ENCODE results near the gene ZBTB45.
A peak's percentile ranks its signal among the peaks of the same experiment; 100 is the strongest.
"Not testable (repeated sequence)": the region's sequence is repeated elsewhere in the genome, so short reads cannot be mapped to it uniquely, and the experiment has no call there.

Gene ZBTB45

DNA sequence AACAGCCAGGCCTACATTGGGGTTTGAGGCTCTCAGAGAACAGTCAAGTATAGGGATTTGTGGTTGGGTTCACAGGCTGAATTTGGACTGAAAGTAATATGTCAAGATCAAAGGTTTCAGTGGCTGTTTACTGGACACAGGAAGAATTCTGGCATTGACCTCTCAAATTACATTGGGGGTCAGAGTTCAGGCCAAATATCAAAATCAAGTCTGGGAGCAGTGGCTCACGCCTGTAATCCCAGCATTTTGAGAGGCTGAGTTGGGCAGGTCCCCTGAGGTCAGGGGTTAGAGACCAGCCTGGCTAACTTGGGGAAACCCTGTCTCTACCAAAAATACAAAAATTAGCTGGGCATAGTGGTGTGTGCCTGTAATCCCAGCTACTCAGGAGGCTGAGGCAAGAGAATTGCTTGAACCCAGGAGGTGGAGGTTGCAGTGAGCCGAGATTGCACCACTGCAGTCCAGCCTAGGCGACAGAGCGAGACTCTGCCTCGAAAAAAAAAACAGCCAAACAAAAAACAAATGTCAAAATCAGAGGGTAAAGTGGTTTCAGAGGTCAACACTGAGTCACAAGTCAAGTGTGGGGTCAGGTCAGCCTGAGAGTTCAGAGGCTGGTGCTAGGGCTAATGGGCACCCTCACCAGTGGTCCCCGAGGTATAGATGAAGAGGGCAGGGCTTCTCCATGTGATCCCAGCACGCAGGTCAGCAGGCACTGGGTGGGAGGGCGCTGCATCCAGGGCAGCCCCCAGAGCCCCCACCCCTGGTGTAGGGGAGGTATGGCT lies 9.3 kb downstream of the ZBTB45 start:
- no peak for DNase-seq

DNA sequence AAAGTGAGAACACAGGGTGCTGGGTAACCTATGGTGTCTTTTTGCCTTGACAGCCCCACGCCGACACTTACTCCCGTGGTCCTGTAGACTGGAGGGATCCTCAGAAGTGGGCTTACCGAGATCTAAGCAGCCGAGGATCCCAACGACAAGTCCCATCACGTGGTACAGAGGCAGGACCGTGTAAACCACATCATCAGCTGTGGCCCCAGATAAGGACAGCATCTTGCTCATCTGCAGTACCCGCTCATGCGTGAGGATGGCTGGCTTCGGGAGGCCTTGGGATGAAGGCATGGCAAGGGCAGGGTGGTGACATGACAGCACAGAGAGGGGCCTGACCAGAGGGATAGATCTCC lies 9.9 kb downstream of the ZBTB45 start:
- DNase-seq: no peak

DNA sequence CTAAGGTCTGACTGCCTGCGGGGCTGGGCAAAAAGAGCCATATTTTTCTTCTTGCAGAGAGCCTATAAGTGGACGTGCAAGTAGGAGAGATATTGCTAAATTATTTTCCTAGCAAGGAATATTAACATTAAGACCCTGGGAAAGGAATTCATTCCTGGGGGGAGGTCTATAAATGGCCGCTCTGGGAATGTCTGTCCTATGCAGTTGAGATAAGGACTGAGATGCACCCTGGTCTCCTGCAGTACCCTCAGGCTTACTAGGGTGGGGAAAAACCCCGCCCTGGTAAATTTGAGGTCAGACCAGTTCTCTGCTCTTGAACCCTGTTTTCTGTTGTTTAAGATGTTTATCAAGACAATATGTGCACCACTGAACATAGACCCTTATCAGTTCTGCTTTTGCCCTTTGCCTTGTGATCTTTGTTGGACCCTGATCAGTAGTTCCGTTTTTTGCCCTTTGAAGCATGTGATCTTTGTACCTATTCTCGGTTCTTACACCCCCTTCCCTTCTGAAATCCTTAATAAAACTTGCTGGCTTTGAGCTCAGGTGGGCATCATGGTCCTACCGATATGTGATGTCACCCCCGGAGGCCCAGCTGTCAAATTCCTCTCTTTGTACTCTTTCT lies 11.9 kb downstream of the ZBTB45 start:
- not testable (repeated sequence) for DNase-seq

DNA sequence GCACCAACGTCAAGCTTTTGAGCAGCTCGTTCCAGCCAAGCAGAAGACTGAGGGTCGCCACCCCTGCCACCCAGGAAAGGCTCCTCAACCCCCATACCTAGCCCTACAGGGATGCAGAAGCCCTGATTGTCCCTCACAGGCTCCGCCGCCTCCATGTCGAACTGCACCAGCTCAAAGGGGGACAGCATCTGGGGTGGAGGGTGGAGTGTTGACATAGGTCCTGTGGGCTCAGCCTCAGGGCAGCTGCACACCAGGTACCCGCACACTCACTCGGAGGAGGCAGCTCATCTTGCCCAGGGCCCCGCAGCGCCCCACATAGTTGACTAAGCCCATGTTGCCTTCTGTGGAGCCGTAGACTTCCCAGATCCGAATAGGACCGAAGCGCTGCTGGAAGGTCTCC lies 19.4 kb downstream of the ZBTB45 start:
- DNase-seq: no peak

DNA sequence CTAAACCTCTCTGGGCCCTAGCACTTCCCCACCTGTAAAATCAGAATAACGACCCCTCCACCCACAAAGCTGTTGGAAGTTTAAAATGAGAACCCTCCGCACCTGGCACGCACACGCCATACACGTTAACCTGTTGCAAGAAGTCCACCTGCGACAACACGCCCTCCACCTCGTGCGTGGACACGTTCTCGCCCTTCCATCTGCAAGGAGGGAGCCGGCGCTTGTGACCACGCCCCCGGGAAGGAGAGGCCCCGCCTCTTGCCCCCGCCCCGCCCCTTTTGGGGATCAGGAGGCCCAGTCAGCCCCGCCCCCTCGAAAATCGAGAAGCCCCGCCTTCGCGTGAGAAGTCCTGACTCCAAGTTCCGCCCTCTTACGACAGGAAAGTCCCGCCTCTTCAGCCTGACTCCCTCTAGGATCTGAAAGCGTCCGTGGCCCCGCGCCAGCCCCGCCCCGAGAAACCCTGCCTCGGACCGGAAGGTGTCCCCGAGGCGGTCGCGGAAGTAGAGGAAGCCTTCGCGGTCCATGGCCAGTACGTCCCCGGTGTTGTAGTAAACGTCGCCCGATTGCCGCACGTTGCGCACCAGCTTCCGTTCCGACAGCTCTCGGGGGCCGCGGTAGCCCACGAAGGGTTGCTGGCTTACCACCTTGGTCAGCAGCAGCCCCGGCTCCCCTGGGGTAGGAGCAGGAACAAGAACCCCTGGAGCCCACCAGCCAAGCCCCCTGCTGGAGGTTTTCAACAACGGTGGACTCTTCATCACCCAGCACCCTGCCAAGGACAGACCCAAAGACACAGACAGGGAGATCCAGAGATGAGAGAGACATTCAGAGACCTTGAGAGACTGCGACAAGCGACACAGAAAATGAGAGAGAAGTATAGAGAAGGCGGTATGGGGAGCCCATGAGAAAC lies 20.3 kb downstream of the ZBTB45 start:
- DNase-seq: peak; percentile 100

DNA sequence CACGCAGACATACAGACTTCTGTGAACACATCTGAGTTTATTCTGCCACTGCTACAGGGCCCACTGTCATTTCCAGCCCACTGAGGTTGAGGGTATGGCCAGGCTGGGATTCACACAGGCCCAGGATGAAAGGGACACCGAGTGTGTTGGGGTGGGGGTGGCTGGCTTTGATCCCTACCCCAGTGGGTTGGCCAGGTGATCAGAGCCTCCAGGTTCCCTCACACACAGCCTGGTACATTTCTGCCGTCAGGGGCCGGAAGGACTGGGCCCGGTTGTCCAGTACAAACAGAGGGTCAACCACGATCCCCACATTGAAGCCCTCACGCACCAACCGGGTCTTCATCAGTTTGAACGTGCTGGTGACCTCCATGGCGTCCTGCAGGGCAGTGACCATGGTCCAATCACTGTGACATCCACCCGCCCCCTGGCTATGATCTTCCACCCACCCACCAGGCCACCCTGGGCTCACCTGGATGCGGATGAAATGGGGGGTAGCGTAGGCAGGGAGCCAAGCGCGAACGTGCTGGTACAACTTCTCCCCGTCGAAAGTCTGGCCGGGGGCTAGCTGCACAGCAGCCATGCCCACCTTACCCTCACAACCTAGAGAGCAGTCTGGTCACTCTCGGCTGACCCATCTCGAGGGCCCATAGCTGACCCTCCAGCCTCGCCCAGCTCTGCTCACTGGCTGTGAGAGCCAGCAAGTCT lies 21.1 kb downstream of the ZBTB45 start:
- no peak for DNase-seq

GRCh38 chr19:58497634-58498170 lies 21.9 kb downstream of the ZBTB45 start:
- no peak for DNase-seq

DNA sequence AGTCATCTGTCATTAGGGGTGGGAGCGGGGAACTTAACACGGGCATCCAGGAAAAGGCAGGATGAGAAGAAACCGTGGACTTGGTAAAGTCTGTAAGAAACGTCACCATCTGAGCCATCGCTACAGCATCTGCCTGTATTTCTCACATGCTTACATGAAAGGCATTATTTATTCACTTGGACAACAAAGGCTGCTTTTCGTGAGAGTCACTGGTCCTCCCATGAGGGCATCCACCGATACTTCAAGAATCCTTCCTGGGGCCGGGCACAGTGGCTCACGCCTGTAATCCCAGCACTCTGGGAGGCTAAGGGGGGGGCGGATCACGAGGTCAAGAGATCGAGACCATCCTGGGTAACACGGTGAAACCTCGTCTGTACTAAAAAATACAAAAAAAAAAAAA lies 27.3 kb downstream of the ZBTB45 start:
- DNase-seq: no peak

GRCh38 chr19:58491393-58491792 lies 28.2 kb downstream of the ZBTB45 start:
- DNase-seq: no peak

GRCh38 chr19:58484349-58484748 lies 35.3 kb downstream of the ZBTB45 start:
- DNase-seq: peak; percentile 11

GRCh38 chr19:58483776-58484175 lies 35.8 kb downstream of the ZBTB45 start:
- DNase-seq: peak; percentile 30

DNA sequence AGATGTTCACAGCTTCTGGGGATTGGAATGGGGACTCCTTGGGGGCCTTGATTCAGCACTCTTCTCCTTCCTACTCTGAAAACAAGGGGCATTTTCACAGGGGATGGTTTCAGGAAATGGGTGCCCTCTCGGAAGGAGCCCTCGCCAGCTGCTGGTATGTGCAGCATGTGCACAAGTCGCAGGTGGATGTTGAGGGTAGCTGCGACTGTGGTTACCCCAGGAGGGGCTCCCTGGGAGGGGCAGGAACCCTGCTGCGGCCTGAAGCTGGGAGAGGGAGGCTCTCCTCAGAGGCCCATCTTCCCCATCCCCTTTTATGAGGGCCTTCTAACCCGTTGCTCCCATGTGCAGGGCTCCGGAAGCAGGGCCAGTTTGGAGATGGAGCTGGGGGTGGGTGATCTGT lies 37.2 kb downstream of the ZBTB45 start:
- DNase-seq: no peak

GRCh38 chr19:58480831-58481230 lies 38.8 kb downstream of the ZBTB45 start:
- DNase-seq: no peak

DNA sequence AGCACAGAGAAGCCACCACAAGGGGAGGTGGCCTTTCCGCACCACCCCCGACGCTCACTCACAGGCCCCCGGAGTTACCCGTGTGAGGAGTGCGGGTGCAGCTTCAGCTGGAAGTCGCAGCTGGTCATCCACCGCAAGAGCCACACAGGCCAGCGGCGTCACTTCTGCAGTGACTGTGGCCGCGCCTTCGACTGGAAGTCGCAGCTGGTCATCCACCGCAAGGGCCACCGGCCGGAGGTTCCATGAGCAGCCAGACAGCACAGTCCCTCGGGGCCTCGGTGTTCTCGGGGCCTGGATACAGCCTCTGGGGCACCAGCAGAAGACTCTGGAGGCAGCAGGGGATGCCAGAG lies 39.2 kb downstream of the ZBTB45 start:
- DNase-seq: no peak

DNA sequence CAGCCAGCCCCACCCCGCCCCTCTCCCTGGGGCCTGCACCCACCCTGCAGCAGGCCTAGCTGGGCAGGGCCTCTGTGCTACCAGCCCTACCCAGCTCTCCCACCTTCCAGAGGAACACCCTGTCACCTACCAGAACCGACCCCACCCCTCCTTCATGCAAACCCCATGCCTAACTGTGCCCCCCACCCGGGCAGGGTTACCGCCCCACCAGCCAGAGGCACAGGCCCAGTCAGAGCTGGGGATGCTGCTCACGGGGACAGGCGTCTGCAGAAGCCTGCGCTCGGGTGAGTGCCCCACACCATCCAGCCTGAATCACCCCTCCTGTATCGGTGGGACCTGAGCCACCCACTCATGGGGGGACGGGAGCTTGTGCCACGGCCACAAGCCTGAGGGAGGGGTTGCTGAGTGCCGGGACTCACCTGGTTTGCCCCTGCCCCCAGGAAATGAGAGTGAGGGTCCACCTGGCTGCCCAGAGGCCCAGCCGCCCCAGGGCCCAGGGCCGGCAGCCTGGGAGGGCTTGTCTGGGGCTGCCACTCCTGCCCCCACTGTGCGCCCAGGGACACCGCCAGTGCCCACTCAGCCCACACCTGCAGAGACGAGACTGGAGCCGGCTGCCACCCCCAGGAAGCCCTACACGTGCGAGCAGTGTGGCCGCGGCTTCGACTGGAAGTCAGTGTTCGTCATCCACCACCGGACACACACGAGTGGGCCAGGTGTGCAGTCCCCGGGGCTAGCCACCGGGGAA lies 39.7 kb downstream of the ZBTB45 start:
- no peak for DNase-seq

GRCh38 chr19:58479303-58479702 lies 40.3 kb downstream of the ZBTB45 start:
- peak; percentile 12 for DNase-seq

GRCh38 chr19:58477871-58478270 lies 41.7 kb downstream of the ZBTB45 start:
- DNase-seq: no peak

DNA sequence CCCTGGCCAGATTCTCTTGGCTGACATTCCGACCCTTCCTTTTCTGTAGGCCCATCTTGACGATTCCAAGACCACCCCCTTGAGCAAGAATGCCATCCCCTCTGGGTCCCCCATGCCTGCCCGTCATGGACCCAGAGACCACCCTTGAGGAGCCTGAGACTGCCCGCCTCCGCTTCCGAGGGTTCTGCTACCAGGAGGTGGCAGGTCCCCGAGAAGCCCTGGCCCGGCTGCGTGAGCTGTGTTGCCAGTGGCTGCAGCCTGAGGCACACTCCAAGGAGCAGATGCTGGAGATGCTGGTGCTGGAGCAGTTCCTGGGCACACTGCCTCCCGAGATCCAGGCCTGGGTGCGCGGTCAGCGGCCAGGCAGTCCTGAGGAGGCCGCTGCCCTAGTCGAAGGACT lies 42.5 kb downstream of the ZBTB45 start:
- DNase-seq: no peak

GRCh38 chr19:58476498-58477015 lies 43.1 kb downstream of the ZBTB45 start:
- DNase-seq: peak; percentile 42

GRCh38 chr19:58475714-58476497 lies 43.7 kb downstream of the ZBTB45 start, which contains the start of gene ZNF446:
Gene ZNF446 (plus strand): TSS chr19:58476352. CDS start chr19:58477219, 867 bp downstream.
- DNase-seq: peak; percentile 99
